Nephron (organoid): ENCODE data around the gene ROBO1.

Experiments used
- H3K27ac Mint-ChIP-seq, 3 experiments: 2 replicates each; pipeline ENCODE4 v1.8.0; 2020; ENCODE audit warnings: mixed read lengths in 3 of 3, mild to moderate bottlenecking in 2 of 3, moderate library complexity in 1 of 3
- H3K27me3 Mint-ChIP-seq: 2 replicates; pipeline ENCODE4 v1.8.0; 2021; ENCODE audit warnings: low read depth, mild to moderate bottlenecking, moderate library complexity, mixed read lengths
- H3K36me3 Mint-ChIP-seq: 2 replicates; pipeline ENCODE4 v1.8.0; 2020; ENCODE audit warnings: low read depth, mixed read lengths
- H3K4me1 Mint-ChIP-seq: 2 replicates; pipeline ENCODE4 v1.8.0; 2020; ENCODE audit warnings: mixed read lengths
- H3K4me3 Mint-ChIP-seq, 3 experiments: 2 replicates each; pipeline ENCODE4 v1.8.0; 2020; ENCODE audit warnings: mild to moderate bottlenecking in 3 of 3, mixed read lengths in 3 of 3, moderate library complexity in 2 of 3
- H3K9me3 Mint-ChIP-seq: 2 replicates; pipeline ENCODE4 v1.8.0; 2020; ENCODE audit warnings: mixed read lengths
- CTCF ChIP-seq, 3 experiments: fragments of 200-600 bp; sonication (generic); IDR thresholded peaks; one replicate each; pipeline ENCODE4 v1.5.0; 2021; ENCODE audit warnings: antibody characterized with exemption in 3 of 3; ENCODE audit not compliant: unreplicated experiment in 3 of 3

Gene ROBO1

DNA sequence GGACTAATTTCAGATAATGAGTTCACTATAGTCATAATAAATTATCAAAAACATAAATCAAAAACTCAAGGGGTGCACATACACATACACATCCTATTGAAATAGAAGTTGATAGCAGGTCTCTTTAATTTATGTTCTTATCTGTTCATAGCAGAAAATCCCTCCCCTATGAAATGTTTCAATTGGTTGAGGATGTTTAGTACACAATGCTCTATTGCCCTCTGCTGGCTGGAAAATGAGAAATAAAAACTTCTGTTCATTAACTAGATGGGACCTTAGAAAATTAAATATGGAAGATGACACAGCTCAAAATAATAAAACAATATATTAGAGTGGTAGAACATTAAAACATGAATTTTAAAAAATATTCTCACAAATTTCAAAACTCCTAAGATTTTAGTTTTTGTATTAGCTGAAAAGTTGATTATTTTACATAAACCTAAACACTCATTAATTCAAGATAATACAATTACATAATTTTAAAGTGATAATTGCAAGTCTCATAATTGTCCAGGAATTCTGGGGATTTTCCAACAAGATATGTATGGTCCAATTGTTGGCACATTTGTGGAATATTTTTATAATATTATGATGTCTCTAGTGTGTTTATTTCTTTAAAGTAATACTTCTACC lies 735.0 kb downstream of the ROBO1 start:
- H3K27me3 Mint-ChIP-seq, result peaks cover 4% of the 10 kb centered on the region
- H3K9me3 Mint-ChIP-seq, result no peaks in the 10 kb centered on the region
- peak; percentile 67 to 80 (median 79) for TF ChIP-seq CTCF (IDR thresholded peaks at IDR 0.05; ENCODE audit: unreplicated experiment in 3 of 3)
- no peak overlapping the region for H3K4me3 Mint-ChIP-seq
- peaks cover 8% of the 10 kb centered on the region for H3K4me1 Mint-ChIP-seq
- H3K27ac Mint-ChIP-seq, result no peak overlapping the region
- no peaks in the 10 kb centered on the region for H3K36me3 Mint-ChIP-seq

DNA sequence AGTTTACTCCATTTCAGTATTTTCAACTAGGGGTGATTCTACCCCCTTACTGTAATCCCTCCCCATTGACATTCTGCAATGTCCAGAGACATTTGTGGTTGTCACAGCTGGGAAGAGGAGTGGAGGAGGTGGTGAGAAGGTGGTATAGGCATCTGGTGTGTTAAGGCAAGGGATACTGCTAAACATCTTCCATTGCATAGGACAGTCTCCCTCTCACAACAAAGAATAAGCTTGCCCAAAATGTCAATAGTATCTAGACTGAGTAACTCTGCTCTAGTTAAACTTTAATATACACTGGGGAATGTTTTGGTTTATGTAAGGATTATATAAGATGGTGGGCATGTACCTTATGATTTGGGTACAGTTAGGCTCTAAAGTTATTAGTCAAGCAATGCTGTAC lies 737.6 kb downstream of the ROBO1 start:
- H3K4me3 Mint-ChIP-seq, result no peak overlapping the region
- peaks cover 8% of the 10 kb centered on the region for H3K4me1 Mint-ChIP-seq
- H3K27ac Mint-ChIP-seq, result no peak overlapping the region
- no peak for TF ChIP-seq CTCF (IDR thresholded peaks at IDR 0.05; ENCODE audit: unreplicated experiment in 3 of 3)
- no peaks in the 10 kb centered on the region for H3K9me3 Mint-ChIP-seq
- H3K27me3 Mint-ChIP-seq, result peaks cover 4% of the 10 kb centered on the region
- H3K36me3 Mint-ChIP-seq, result no peaks in the 10 kb centered on the region

DNA sequence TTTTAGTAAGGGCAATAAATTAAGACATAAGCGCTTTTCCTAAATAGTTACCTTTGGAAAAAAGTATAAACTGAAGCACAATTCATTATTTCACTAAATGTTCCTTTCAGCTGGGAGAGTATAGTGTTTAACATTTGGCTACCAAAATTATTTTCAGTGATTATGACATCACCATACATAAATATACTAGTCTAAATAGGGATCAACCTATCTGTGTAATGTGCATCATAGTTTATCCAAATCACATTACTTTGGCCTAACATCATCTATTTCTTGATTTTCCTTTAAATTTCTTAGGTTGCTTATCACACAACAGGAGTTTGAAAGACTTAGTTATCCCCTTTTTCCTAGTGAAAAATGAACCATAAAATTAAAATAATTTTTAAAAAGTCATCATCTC lies 738.9 kb downstream of the ROBO1 start:
- Mint-ChIP-seq H3K27ac (no peak overlapping the region), H3K4me3 (no peak overlapping the region), H3K27me3 (peaks cover 4% of the 10 kb centered on the region), H3K9me3 (no peaks in the 10 kb centered on the region), H3K36me3 (no peaks in the 10 kb centered on the region), H3K4me1 (peaks cover 11% of the 10 kb centered on the region)
- no peak for TF ChIP-seq CTCF (IDR thresholded peaks at IDR 0.05; ENCODE audit: unreplicated experiment in 3 of 3)

DNA sequence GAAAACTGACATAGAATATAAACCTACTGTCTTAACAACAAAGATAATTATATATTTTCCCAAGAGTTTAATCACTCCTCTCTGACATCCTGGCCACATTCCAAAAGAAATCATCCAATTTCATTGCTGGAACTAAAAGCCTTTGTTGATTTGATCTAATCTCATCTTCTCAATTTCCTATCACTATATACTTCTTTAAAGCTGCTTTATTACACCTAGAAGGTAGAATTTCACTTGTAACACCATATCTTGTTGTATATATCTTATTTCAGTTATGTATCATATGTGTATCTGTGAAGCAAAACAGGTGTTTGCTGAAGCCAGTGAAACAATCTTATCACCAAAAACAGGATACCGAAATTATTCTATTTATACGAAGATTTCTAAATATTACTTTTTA lies 740.2 kb downstream of the ROBO1 start:
- peaks cover 4% of the 10 kb centered on the region for H3K27me3 Mint-ChIP-seq
- H3K4me3 Mint-ChIP-seq, result no peak overlapping the region
- H3K4me1 Mint-ChIP-seq, result peaks cover 11% of the 10 kb centered on the region
- H3K36me3 Mint-ChIP-seq, result no peaks in the 10 kb centered on the region
- no peak for TF ChIP-seq CTCF (IDR thresholded peaks at IDR 0.05; ENCODE audit: unreplicated experiment in 3 of 3)
- H3K27ac Mint-ChIP-seq, result no peak overlapping the region
- no peaks in the 10 kb centered on the region for H3K9me3 Mint-ChIP-seq

DNA sequence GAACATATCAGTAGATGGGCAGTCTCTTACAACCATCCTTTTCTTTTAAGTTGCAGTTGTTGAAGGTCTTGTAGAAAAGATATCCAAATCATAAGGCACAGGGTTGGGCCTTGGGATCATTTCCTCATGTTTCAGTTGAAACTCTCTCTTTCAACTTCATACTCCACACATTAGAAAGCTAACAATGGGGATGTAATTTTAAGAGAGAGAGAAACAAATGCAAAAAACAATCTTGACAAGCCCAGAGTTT lies 747.9 kb downstream of the ROBO1 start:
- Mint-ChIP-seq H3K27ac (peak overlapping the region in 2 of 3 experiments; percentile 100), H3K4me1 (peaks cover 3% of the 10 kb centered on the region), H3K36me3 (no peaks in the 10 kb centered on the region), H3K4me3 (no peak overlapping the region), H3K27me3 (no peaks in the 10 kb centered on the region), H3K9me3 (no peaks in the 10 kb centered on the region)
- no peak for TF ChIP-seq CTCF (IDR thresholded peaks at IDR 0.05; ENCODE audit: unreplicated experiment in 3 of 3)

DNA sequence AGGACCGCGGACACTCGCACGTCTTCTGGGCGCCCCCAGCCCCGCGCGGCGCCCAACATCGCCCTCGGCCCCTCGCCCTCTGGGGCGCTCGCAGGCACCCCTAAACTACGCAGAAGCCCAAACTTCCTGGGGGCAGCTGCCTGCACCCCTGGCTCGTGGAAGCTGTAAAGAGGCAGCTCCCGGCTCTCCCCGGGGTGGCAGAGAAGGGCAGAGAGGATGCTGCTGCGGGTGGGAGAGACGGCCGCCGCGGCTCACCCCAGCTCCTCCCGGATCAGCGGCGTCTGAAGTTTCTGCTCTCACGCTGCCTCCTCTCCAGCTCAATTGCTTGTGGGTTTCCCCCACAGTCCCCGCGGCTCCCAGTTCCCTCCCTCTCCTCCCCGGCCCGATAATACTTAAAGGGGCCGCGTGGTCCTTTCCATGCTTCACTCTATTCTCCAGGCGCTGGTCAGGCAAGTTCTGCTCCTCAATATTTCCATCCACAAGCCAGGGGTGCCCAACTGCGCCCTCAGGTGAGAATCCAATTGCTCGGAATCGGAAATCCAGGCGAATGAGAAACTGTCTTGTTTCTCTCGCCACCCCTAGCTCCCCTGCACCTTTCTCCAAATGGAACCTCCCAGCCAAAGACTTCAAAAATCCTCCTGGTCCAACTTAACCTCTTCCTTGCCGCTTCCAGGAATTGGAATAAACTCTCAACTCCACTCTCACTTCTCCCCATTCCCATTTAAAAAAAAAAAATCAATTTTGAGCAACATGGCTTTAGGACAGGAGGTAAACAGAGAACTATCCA lies 748.5 kb downstream of the ROBO1 start:
- H3K36me3 Mint-ChIP-seq, result no peaks in the 10 kb centered on the region

More for the DNA sequence above, 748.5 kb downstream of the ROBO1 start:
- no peak overlapping the region for H3K4me3 Mint-ChIP-seq
- no peaks in the 10 kb centered on the region for H3K9me3 Mint-ChIP-seq
- H3K4me1 Mint-ChIP-seq, result no peaks in the 10 kb centered on the region
- no peaks in the 10 kb centered on the region for H3K27me3 Mint-ChIP-seq
- TF ChIP-seq CTCF (IDR thresholded peaks at IDR 0.05; ENCODE audit: unreplicated experiment in 3 of 3), result no peak
- H3K27ac Mint-ChIP-seq, result peak overlapping the region in 2 of 3 experiments; percentile 100
